ENCODE results near the gene MLANA.

DNA sequence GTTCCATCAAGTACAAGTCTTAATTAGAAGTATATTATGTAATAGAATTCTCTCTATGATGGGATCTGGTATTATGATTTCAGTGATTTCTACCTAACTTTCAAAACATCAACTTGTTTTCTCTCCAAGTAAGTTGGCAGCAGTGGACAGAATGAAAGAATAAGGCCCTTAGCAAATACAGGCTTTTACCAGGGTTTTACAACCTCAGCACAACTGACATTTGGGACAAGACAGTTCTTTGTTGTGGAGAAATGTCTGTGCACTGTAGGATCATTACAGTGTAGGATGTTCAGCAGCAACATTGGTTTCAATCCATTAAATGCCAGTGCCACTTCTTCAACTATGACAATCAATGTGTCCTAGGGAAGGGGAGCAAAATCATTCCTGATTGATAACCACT is 48.8 kb downstream of the MLANA start:
- TF ChIP-seq, protein P1, sequence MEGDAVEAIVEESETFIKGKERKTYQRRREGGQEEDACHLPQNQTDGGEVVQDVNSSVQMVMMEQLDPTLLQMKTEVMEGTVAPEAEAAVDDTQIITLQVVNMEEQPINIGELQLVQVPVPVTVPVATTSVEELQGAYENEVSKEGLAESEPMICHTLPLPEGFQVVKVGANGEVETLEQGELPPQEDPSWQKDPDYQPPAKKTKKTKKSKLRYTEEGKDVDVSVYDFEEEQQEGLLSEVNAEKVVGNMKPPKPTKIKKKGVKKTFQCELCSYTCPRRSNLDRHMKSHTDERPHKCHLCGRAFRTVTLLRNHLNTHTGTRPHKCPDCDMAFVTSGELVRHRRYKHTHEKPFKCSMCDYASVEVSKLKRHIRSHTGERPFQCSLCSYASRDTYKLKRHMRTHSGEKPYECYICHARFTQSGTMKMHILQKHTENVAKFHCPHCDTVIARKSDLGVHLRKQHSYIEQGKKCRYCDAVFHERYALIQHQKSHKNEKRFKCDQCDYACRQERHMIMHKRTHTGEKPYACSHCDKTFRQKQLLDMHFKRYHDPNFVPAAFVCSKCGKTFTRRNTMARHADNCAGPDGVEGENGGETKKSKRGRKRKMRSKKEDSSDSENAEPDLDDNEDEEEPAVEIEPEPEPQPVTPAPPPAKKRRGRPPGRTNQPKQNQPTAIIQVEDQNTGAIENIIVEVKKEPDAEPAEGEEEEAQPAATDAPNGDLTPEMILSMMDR (IDR thresholded peaks at IDR 0.05): no peak
- TF ChIP-seq POLR2AphosphoS5 (IDR thresholded peaks at IDR 0.05) (no peak), EP300 (IDR thresholded peaks at IDR 0.05) (no peak)
